Caki2 (cell line): ENCODE results near the gene CCNE1. TPM values are rescaled to one million over a fixed set of nuclear protein-coding genes. Genes with fewer than 3 reads are reported as not detected.
"Not testable (repeated sequence)": the region's sequence is repeated elsewhere in the genome, so short reads cannot be mapped to it uniquely, and the experiment has no call there.

ENCODE experiments used
- DNase-seq: peaks from one replicate; pipeline ENCODE4 v3.0.0-alpha.2; 2015; ENCODE audit warnings: low read depth
- in situ Hi-C: cut with HindIII; loops from 2 replicates; pipeline ENCODE4 v1.10.0; 2016; ENCODE audit warnings: low sequenced_read_pairs, low pct_unique_long_range_greater_than_20kb, mixed read lengths
- total RNA-seq: library from RNA; depleted of rRNA; stranded (reverse); fragments of >200 nt; shearing (Covaris generic); gene quantifications from 2 replicates; pipeline ENCODE4 v1.2.3, GENCODE V29; 2014; ENCODE audit warnings: low replicate concordance

CCNE1 gene
- total RNA-seq, 1 experiment from 2014 or later = 24.0 TPM

DNA sequence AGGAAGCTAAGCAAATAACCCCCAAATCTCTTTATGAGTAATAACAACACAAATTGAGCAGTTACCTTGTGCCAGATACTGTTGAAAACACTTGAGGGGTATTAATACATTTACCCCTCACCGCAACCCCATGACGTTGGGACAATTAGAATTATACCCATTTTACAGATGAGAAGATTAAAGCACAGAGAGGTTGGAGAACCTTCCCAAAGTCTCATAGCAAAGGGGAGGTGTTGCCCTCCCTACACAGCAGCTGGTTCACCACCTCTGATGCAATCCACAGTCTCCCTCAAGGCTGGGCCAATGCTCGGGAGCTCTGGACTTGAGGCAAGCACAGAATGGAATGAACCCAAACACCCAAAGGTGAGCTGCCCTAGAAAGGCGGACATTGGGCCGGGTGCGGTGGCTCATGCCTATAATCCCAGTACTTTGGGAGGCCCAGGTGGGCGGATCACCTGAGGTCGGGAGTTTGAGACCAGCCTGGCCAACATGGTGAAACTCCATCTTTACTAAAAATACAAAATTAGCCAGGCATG lies 3.9 kb upstream of the CCNE1 start:
- in situ Hi-C loops = no loop called here

DNA sequence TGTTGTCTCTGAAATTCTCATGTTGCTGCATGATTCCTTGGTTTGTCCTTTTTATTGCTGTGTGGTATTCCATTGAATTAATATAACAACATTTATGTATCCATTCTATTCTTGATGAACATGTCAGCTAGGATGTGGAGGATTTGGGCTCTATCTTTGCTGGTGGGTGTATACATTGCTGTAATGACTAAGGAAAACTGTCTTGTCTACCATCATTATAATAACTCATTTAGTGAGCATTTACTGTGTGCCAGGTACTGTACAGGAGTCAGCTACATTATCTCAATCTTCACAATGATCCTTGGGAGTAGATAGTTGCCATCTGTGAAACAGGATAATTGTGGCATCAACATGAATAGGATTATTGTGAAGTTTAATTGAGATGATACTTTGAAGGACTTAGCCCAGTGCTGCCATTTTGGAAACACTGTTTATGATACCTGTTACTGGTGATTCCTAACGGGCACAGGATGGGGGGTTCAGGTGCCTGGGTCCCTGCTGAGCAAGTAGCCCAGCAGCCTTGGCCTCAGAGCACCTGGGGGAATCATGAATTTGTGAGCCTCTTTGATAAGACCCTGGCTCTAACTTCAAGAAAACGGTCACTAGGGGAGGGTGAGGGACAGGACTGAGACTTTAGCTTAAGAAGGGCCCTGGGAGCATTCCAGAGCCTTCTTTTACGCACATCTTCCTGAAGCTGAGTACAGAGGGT lies 1.8 kb upstream of the CCNE1 start:
- no peak for DNase-seq
- in situ Hi-C loops = no loop called here

More for the DNA sequence above, 3.9 kb upstream of the CCNE1 start:
- DNase-seq = no peak

DNA sequence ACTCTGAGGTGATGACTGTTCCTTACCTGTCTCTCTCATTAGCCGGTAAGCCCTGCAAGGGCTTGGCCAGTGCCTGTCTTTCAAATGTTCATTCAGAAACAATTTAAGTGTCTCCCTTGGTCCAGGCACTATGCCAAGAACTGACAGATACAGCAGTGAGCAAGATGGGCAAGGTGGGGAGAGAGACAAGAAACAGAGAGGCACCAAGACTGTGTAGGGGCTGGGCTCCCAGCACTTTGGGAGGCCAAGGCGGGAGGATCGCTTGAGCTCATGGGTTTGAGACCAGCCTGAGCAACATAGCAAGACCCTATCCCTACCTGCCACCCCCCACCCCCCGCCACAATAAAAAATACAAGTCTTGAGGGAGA lies 1.3 kb upstream of the CCNE1 start:
- DNase-seq = peak; percentile 28
- in situ Hi-C loops = no loop called here

DNA sequence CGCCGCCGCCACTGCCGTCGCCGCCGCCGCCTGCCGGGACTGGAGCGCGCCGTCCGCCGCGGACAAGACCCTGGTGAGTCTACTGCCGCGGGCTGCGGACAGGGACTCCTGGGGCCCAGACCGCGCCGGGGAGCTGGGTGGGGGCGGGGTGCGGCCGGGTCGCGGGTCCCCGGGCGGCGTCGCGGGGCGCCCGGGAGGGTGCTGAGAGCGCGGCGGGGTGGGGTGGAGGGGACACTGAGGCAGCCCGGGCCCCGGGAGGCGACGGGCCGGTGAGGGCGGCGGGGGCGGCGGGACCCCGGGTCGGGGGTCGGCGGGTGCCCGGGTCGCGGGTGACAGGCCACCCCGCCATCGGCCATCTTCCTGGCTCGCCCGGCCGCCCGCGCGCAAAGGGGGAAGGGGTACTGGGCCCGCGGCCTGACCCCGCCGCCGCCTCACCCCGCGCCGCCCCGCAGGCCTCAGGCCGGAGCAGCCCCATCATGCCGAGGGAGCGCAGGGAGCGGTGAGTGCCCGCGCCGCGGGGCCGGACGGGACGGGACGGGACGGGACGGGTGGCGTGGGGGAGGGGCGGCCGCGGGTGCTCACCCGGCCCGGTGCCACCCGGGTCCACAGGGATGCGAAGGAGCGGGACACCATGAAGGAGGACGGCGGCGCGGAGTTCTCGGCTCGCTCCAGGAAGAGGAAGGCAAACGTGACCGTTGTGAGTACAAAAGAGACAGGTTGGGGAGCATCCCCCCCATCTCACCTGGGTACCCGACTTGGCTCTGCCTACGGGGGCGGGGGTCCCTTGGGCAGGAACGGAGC lies 489 bp downstream of the CCNE1 start:
- in situ Hi-C loops = no loop called here
- DNase-seq = no peak

DNA sequence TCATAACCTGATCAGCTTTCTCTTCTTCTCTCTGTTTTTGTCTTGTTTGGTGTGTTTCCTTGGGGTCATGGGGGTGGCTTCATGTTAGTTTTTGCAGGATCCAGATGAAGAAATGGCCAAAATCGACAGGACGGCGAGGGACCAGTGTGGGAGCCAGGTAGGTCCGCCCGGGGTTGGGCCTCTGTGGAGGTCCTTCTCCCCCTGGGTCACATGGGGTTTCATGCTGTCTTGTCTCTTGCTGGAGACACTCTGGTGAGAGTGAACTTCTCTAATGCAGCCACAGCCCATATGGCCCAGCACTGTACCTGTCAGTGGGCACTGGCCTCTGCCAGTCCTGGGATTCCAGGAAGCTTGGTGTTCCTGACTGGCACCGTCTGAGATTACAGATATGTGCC lies 1.1 kb downstream of the CCNE1 start:
- in situ Hi-C loops = no loop called here
- no peak for DNase-seq

DNA sequence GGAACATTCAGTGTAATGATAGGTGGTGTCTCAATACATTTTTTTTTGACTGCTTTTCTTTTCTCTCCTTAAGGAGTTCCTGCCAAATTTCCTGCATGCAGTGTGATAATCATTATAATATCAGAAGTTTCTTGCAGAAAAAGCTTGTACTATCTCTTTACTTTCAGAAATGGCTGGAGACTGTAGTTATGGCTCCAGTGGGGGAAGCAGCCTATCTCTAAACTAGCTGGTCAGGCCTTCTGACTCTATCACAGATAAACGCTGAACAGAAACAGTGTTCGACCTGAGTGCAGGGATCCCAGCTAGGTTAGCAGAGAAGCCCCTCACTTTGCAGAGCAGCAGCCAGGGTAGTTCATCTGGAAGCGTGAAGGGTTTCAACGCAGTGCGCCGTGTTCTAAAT lies 1.9 kb downstream of the CCNE1 start:
- in situ Hi-C loops = no loop called here
- DNase-seq = no peak

DNA sequence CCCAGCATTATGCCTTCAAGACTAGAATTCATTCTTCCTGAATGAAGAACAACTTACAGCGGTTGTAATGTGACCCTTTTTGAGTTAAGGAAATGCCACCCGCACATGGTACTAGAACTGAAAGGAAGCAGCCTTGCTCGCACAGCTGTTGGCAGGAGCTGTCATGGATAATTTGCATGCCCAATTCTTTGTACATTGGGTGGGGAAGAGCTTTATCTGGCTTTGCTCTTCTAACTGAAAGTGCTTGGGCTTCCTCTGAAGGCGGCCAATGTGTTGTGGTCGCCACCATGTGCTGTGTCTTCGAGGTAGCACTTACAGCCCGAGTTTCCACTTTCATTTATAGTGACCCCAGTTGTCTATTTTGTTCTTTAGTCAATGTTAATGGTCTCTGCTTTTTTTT lies 3.4 kb downstream of the CCNE1 start:
- DNase-seq = no peak
- in situ Hi-C loops = no loop called here

DNA sequence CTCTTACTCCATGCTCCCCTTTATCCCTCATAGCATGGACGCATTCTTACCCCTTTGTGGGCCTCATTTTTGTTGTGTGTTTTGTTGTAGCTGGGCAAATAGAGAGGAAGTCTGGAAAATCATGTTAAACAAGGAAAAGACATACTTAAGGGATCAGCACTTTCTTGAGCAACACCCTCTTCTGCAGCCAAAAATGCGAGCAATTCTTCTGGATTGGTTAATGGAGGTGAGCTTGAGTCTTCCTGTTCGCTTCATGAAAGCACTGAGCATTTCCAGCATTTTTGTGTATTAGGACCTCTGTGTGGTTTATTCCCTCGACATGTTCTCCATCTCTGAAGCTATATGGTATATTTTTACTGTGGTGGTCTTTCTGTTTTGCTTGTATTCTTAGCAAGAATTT lies 5.5 kb downstream of the CCNE1 start:
- in situ Hi-C loops = no loop called here
- DNase-seq = no peak

DNA sequence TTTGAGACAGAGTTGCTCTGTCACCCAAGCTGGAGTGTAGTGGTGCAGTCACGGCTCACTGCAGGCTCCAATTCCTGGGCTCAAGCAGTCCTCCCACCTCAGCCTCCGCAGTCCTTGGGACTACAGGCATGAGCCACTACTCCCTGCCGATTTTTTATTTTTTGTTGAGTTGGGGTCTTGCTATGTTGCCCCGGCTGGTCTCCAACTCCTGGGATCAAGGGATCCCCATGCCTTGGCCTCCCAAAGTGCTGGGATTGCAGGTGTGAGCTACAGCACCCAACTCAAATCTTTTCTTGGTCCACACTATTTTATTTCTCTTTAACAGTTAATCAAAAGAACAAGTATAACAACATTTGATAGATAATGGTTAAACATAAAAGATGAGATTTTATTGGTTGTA lies 7.5 kb downstream of the CCNE1 start:
- no peak for DNase-seq
- in situ Hi-C loops = no loop called here

DNA sequence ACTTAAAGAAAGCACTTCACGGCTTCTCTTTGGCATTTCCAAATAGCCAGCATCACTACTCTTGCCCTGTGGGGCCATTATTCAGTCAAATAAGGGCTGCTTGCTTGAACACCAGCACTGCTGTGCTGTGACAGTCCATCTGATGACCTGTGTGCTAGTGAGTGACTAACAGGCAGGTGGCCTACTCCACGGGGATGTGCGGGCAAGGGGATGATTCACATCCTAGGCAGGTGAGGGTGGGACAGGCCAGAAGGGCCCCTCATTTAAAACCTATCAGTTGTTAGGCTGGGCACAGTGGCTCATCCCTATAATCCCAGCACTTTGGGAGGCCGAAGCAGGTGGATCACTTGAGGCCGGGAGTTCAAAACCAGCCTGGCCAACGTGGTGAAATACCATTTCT lies 8.2 kb downstream of the CCNE1 start:
- DNase-seq = no peak
- in situ Hi-C loops = no loop called here

DNA sequence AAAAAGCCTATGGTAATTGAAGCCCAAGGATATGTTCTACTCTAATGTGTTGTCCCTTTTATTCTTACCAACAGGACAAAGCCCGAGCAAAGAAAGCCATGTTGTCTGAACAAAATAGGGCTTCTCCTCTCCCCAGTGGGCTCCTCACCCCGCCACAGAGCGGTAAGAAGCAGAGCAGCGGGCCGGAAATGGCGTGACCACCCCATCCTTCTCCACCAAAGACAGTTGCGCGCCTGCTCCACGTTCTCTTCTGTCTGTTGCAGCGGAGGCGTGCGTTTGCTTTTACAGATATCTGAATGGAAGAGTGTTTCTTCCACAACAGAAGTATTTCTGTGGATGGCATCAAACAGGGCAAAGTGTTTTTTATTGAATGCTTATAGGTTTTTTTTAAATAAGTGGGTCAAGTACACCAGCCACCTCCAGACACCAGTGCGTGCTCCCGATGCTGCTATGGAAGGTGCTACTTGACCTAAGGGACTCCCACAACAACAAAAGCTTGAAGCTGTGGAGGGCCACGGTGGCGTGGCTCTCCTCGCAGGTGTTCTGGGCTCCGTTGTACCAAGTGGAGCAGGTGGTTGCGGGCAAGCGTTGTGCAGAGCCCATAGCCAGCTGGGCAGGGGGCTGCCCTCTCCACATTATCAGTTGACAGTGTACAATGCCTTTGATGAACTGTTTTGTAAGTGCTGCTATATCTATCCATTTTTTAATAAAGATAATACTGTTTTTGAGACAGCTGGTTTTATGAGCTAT lies 12.0 kb downstream of the CCNE1 start:
- in situ Hi-C loops = no loop called here
- no peak for DNase-seq

DNA sequence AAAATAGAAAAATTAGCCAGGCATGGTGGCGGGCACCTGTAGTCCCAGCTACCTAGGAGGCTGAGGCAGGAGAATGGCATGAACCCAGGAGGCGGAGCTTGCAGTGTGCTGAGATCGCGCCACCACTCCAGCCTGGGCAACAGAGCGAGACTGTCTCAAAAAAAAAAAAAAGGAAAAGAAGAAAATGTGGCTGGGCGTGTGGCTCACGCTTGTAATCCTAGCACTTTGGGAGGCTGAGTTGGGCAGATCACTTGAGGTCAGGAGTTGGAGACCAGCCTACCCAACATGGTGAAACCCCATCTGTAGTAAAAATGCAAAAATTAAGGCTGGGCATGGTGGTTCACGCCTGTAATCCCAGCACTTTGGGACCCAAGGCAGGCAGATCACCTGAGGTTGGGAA lies 13.5 kb downstream of the CCNE1 start:
- in situ Hi-C loops, DNase-seq: not testable (repeated sequence)

DNA sequence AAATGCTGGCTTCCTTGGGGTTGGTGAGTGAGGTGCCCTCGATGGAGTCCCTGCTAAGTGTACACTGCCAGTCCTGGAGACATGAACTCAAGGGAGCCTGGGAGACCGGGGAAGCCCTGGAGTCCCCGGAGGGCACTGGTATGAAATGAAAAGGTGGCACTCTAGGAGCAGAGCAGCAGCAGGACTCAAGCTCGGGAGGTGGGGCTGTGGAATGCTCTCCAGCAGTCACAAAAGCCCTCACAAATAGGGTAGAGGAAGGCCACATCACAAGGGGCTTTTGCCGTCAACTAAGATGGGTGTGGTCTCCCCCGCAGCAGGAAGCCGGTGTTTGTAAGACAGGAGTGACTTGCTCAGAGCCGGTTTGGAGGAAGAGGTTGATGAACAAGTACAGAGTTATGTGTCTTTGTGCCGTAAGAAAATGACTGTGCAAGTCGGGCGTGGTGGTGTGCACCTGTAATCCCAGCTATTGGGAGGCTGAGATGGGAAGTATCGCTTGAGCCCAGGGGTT lies 19.3 kb downstream of the CCNE1 start:
- in situ Hi-C loops = no loop called here
- DNase-seq = no peak

DNA sequence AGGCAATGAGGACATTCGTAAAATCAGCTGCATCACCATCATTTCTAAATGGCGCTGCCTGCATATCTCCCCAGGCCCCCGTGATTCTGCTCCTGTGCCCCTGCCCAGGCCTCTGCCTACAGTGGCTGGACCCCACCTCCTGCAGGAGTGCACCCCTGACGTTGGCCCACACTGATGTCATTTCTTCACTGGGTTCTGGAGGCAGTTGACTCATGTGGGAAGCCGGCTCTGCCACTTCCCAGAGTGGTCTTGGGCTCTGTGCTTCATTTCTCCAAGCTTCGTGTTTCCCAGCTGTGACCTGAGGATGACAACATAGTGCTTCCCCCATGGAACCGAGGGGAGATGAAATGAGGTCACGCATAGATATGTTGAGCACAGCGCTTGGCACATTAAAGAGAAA lies 19.9 kb downstream of the CCNE1 start:
- no peak for DNase-seq
- in situ Hi-C loops = no loop called here

DNA sequence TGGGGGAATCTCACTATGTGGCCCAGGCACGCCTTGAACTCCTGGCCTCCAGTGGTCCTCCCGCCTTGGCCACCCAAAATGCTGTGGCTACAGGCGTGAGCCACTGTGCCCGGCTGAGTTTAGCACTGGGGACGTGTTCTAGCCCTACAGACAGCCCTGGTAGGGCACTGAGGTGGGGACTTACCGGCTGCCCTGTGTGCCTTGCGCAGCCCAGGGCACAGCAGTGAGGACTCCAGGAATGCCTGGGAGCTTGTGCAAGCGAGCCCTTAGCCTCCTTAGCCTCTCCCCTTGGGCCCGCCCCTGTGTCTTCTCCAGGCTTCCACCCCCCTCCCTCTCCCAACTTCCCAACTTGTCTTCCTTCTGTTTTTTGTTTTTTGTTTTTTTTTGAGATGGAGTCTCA lies 21.0 kb downstream of the CCNE1 start:
- DNase-seq = no peak
- in situ Hi-C loops = no loop called here

DNA sequence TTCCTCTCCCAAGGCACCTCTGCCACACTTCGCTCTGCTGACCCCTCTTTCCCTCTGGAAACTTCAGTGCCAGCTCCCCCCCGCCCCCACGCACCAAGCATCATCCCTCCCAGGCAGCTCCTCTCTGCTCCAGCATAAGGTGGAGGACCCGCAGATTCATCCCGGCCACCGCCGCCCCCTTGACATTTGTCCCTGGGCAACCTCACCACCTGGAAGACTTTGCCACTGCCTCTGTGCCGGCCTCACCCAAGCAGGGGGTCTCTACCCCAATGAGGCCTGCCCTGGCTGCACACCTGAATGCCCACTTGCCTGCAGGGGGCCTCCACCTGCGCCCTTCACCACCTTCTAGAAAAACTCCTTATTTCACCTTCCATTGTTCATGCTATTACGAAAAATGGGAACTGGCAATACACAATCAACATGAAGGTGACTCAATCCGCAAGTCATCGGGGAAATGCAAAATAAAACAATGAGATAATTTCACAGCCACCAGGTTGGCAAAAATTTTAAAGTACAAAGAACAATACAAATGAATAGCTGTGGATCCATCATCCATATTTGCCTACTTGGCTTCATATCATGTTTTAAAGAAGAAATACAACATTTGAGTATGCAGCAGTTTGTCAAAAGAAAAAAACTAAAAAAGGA lies 21.9 kb downstream of the CCNE1 start:
- no peak for DNase-seq
- in situ Hi-C loops = no loop called here

DNA sequence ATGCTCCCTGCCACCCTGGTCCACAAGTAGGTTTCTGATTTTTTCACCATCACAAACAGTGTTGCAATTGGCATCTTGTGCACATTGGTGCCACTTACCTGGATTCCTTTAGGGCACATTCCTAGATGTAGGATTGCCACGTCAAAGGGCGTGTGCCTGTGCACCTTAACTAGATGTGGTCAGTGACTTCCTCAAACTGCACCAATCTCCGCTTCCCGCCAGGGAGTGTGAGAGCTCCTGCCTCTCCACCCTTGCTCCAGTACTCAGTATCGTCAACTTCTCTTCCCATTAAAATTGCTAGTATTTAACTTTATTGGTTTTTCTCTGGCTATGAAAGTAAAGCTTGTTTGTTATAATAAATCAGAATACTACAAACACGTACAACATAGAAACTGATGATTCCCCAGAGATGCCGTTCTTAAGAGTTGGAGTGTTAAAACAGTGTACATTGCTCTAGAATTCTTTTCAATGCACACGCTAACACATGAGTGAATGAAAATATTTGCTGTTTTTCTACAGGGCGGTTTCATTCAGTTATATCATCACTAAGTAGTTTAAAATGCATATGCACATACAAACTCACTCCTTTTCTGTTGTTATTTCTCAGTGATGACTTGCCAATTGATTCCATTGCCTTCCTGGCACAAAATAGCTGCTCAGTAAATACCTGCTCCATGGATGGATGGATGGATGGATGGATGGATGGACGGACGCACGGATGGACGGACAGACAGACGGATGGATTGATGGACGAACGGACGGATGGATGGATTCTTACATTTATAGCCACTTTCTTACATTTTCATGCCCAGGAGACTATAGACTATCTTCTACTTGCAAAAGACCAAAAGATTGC lies 23.4 kb downstream of the CCNE1 start:
- DNase-seq = no peak
- in situ Hi-C loops = no loop called here

DNA sequence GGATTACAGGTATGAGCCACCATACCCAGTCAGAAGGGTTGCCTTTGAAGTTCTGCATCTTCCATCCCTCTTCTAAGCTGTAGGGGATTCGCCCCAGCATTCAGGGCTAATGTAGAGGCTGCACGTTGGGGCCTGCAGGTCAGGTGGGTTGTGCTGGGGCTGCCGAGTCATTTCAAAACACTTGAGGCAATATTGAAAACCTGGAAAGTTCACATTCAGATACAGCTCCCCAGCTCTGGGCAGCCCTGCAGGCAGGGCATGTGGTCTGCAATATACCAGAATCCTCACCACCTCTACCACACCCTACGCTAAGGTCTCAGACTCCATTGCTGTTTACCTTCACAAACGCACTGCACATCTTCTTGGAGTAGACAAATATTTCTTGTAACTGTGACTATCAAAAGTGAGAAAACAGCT lies 24.6 kb downstream of the CCNE1 start:
- DNase-seq = no peak
- in situ Hi-C loops = no loop called here
